H1 (cell line): ENCODE results near the gene NOXO1. TPM values are rescaled to one million over a fixed set of nuclear protein-coding genes. Genes with fewer than 3 reads are reported as not detected.

ENCODE experiments used
- FOSL1 ChIP-seq: IDR thresholded peaks from 2 replicates; pipeline ENCODE4 v1.6.1; 2011; ENCODE audit warnings: mild to moderate bottlenecking, low read depth, low read length, moderate library complexity; ENCODE audit not compliant: insufficient read depth
- KDM4A ChIP-seq: IDR thresholded peaks from one replicate; pipeline ENCODE4 v1.7.1; 2012; ENCODE audit warnings: low read depth, mild to moderate bottlenecking, moderate library complexity, low read length, inconsistent platforms; ENCODE audit not compliant: severe bottlenecking
- POLR2AphosphoS5 ChIP-seq: IDR thresholded peaks from 2 replicates; pipeline ENCODE4 v1.6.1; 2011; ENCODE audit warnings: low read depth, low read length
- polyA plus RNA-seq, 7 experiments: library from polyadenylated mRNA; depleted of rRNA in 3 of 7; stranded (reverse) in 5 of 7; unstranded in 2 of 7; fragments of >200 nt in 5 of 7; fragments of 200-250 nt in 2 of 7; gene quantifications; 1 replicate in 5 of 7; 2 replicates in 1 of 7; 4 replicates in 1 of 7; pipeline versions ENCODE4 v1.2.1 to v1.2.3, GENCODE V29; 2011 to 2013; ENCODE audit warnings: missing spikeins in 2 of 7, mixed read lengths in 2 of 7
- total RNA-seq: library from RNA; stranded (reverse); fragmentation: NEBNext Ultra II Directional; extraction: Animal tissue kit (Norgen Biotek cat#: 25700); gene quantifications from 2 replicates; pipeline ENCODE4 v1.2.1, GENCODE V29; 2021

Gene NOXO1
- total and polyA plus RNA-seq, 2 of the 8 experiments (the other 6 are each of a cell fraction or from before 2014, with no cell fraction given), result 1.3 to 2.5 TPM

GRCh38 chr16:1942810-1943726 lies 38.2 kb downstream of the NOXO1 start, which contains the start of gene MSRB1 (continued):
- no peak for TF ChIP-seq FOSL1
- TF ChIP-seq KDM4A, result peak; percentile 57
- peak; percentile 58 for TF ChIP-seq POLR2AphosphoS5
